ENCODE results near the gene POM121L2. TPM values are rescaled to one million over a fixed set of nuclear protein-coding genes. Genes with fewer than 3 reads are reported as not detected.

The POM121L2 gene
- total and polyA plus RNA-seq, 9 of the 15 experiments (the other 6 are each of a cell fraction or from before 2014, with no cell fraction given), result 0.23 to 0.45 TPM; not detected in 7

DNA sequence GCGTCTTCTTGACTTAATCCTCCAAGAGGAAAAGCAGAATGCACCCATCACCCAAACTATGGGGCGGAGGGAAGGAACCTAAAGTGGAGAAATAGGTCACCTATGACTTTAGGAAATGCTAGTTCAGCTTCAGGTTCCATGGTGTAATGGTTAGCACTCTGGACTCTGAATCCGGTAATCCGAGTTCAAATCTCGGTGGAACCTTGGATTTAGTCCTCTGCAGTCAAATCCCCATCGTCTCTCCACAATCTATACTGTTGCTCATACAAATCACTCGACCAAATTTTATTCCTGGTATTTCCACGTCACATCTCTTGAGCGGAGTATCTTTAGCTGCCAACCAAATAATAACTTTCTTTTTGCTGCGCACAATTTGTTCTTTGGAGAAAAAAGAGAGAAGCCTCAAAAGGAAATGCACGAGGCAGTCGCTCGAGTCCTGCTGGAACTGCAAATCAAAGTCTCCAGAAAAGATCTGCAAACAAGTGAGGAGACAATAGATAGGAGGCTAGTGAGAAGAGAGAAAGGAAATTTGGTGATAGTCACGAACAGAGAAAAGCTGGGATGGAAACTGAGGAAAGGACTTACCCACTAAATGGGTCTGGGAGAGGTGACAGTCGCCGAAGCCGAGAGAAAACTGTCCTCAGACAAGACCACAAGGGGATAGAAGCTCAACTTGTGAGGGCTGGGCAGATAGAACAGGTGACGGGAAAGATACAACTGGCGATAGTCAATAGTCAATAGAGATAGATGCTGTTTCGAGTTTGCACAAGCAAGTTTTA lies 16.6 kb downstream of the POM121L2 start (continued):
- TF ChIP-seq POLR3G (IDR thresholded peaks at IDR 0.05; ENCODE audit: extremely low read depth, insufficient read length, insufficient replicate concordance) (no peak), ZZZ3 (IDR thresholded peaks at IDR 0.05) (no peak), ZNF354B (CRISPR knock-in tag; IDR thresholded peaks at IDR 0.05) (0 out of 2 replicates have a peak, but pooled peaks have one; percentile 19), TAF1 (IDR thresholded peaks at IDR 0.05; ENCODE audit: control insufficient read depth, extremely low read depth, insufficient read depth, low read length, severe bottlenecking) (no peak), DDX20 (tag; IDR thresholded peaks at IDR 0.05; ENCODE audit: low read depth) (peak; percentile 64; the same call in 1 of the 2 replicates), TBL1XR1 (IDR thresholded peaks at IDR 0.05; ENCODE audit: low read length in 2 of 2) (peak in 1 of 2 experiments; percentile 79; a peak in 2 of 4 replicates), NR4A1 (CRISPR knock-in tag; IDR thresholded peaks at IDR 0.05) (no peak), NR4A1 (tag; IDR thresholded peaks at IDR 0.05) (peak; percentile 50; the same call in 1 of the 2 replicates), TBP (optimal IDR thresholded peaks at IDR 0.05; ENCODE audit: low read depth, low read length) (peak; percentile 100), SMARCE1 (IDR thresholded peaks at IDR 0.05) (0 out of 2 replicates have a peak, but pooled peaks have one; percentile 9), ZNF224 (CRISPR knock-in tag; IDR thresholded peaks at IDR 0.05) (0 out of 2 replicates have a peak, but pooled peaks have one; percentile 38), MYC (IDR thresholded peaks at IDR 0.05; ENCODE audit: low read depth, low read length) (no peak; the same call in 1 of the 2 replicates), MYC (CRISPR knock-in tag; IDR thresholded peaks at IDR 0.05; ENCODE audit: borderline replicate concordance, low read depth) (no peak), BRF1 (IDR thresholded peaks at IDR 0.05; ENCODE audit: borderline replicate concordance, extremely low read depth, insufficient read length) (peak; percentile 54), BRD9 (IDR thresholded peaks at IDR 0.05; ENCODE audit: low read depth, partially characterized antibody) (peak; percentile 73)
- TF ChIP-seq, protein P1, sequence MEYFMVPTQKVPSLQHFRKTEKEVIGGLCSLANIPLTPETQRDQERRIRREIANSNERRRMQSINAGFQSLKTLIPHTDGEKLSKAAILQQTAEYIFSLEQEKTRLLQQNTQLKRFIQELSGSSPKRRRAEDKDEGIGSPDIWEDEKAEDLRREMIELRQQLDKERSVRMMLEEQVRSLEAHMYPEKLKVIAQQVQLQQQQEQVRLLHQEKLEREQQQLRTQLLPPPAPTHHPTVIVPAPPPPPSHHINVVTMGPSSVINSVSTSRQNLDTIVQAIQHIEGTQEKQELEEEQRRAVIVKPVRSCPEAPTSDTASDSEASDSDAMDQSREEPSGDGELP (CRISPR knock-in tag; IDR thresholded peaks at IDR 0.05; ENCODE audit: borderline replicate concordance), result 0 out of 2 replicates have a peak, but pooled peaks have one; percentile 25
- TF ChIP-seq, protein P2, sequence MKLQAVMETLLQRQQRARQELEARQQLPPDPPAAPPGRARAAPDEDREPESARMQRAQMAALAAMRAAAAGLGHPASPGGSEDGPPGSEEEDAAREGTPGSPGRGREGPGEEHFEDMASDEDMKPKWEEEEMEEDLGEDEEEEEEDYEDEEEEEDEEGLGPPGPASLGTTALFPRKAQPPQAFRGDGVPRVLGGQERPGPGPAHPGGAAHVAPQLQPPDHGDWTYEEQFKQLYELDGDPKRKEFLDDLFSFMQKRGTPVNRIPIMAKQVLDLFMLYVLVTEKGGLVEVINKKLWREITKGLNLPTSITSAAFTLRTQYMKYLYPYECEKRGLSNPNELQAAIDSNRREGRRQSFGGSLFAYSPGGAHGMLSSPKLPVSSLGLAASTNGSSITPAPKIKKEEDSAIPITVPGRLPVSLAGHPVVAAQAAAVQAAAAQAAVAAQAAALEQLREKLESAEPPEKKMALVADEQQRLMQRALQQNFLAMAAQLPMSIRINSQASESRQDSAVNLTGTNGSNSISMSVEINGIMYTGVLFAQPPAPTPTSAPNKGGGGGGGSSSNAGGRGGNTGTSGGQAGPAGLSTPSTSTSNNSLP (IDR thresholded peaks at IDR 0.05; ENCODE audit: borderline replicate concordance, low read depth, low read length), result peak; percentile 51; the same call in 1 of the 2 replicates
- TF ChIP-seq, protein P3, sequence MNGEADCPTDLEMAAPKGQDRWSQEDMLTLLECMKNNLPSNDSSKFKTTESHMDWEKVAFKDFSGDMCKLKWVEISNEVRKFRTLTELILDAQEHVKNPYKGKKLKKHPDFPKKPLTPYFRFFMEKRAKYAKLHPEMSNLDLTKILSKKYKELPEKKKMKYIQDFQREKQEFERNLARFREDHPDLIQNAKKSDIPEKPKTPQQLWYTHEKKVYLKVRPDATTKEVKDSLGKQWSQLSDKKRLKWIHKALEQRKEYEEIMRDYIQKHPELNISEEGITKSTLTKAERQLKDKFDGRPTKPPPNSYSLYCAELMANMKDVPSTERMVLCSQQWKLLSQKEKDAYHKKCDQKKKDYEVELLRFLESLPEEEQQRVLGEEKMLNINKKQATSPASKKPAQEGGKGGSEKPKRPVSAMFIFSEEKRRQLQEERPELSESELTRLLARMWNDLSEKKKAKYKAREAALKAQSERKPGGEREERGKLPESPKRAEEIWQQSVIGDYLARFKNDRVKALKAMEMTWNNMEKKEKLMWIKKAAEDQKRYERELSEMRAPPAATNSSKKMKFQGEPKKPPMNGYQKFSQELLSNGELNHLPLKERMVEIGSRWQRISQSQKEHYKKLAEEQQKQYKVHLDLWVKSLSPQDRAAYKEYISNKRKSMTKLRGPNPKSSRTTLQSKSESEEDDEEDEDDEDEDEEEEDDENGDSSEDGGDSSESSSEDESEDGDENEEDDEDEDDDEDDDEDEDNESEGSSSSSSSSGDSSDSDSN (IDR thresholded peaks at IDR 0.05; ENCODE audit: borderline replicate concordance in 1 of 2, low read depth in 2 of 2, low read length in 2 of 2), result 0 out of 4 replicates have a peak, but pooled peaks of 1 of the 2 experiments have one; percentile 44
- TF ChIP-seq, protein P4, sequence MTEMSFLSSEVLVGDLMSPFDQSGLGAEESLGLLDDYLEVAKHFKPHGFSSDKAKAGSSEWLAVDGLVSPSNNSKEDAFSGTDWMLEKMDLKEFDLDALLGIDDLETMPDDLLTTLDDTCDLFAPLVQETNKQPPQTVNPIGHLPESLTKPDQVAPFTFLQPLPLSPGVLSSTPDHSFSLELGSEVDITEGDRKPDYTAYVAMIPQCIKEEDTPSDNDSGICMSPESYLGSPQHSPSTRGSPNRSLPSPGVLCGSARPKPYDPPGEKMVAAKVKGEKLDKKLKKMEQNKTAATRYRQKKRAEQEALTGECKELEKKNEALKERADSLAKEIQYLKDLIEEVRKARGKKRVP (CRISPR knock-in tag; IDR thresholded peaks at IDR 0.05), result 0 out of 2 replicates have a peak, but pooled peaks have one; percentile 8
